Neural cell (in vitro differentiated cells): ENCODE measurements around the gene GIPC1. TPM values are rescaled to one million over a fixed set of nuclear protein-coding genes. Genes with fewer than 3 reads are reported as not detected.

Source experiments
- H2AFZ ChIP-seq: fragments of 200-600, 300-800 bp; sonication (generic), shearing (Covaris generic); 2 replicates; pipeline ENCODE4 v1.6.0; 2014; ENCODE audit warnings: low read depth, mild to moderate bottlenecking, antibody characterized with exemption, low read length, moderate library complexity
- H3F3A ChIP-seq: fragments of 200-600 bp; shearing (Covaris generic); 2 replicates; pipeline ENCODE4 v1.6.1; 2016; ENCODE audit warnings: mild to moderate bottlenecking, moderate library complexity, mixed read lengths, antibody characterized with exemption, low read length; ENCODE audit not compliant: insufficient read depth, poor library complexity, severe bottlenecking
- H3K27ac ChIP-seq: fragments of 200-600, 300-800 bp; sonication (generic), shearing (Covaris generic); 2 replicates; pipeline ENCODE4 v1.5.1; 2014; ENCODE audit warnings: mild to moderate bottlenecking, low read length, moderate library complexity
- H3K27me3 ChIP-seq: fragments of 300-800, 200-600 bp; sonication (generic), shearing (Covaris generic); 2 replicates; pipeline ENCODE4 v1.6.0; 2014; ENCODE audit warnings: mild to moderate bottlenecking, low read depth, low read length, moderate library complexity; ENCODE audit not compliant: insufficient read depth
- H3K36me3 ChIP-seq: fragments of 300-800, 200-600 bp; sonication (generic), shearing (Covaris generic); 2 replicates; pipeline ENCODE4 v1.5.1; 2014; ENCODE audit warnings: mild to moderate bottlenecking, antibody characterized with exemption, low read length, moderate library complexity; ENCODE audit not compliant: insufficient read depth
- H3K4me2 ChIP-seq: fragments of 300-800, 200-600 bp; sonication (generic), shearing (Covaris generic); 2 replicates; pipeline ENCODE4 v1.6.0; 2014; ENCODE audit warnings: mild to moderate bottlenecking, low read length
- H3K4me3 ChIP-seq: fragments of 300-800, 200-600 bp; sonication (generic), shearing (Covaris generic); 2 replicates; pipeline ENCODE4 v1.5.1; 2014; ENCODE audit warnings: mild to moderate bottlenecking, low read length, moderate library complexity
- H3K79me2 ChIP-seq: fragments of 200-600 bp; shearing (Covaris generic); replicated peaks from 2 replicates; pipeline ENCODE4 v1.6.0; 2014; ENCODE audit warnings: mild to moderate bottlenecking, low read length, moderate library complexity; ENCODE audit not compliant: insufficient read depth
- H3K9ac ChIP-seq: fragments of 300-800, 200-600 bp; sonication (generic), shearing (Covaris generic); 2 replicates; pipeline ENCODE4 v1.6.1; 2016; ENCODE audit warnings: mild to moderate bottlenecking, low read length, mixed read lengths
- H3K9me2 ChIP-seq: fragments of 200-600 bp; shearing (Covaris generic); 2 replicates; pipeline ENCODE4 v1.6.1; 2016; ENCODE audit warnings: mild to moderate bottlenecking, low read length, mixed read lengths; ENCODE audit not compliant: insufficient read depth
- H3K9me3 ChIP-seq: fragments of 200-600, 300-800 bp; sonication (generic), shearing (Covaris generic); 2 replicates; pipeline ENCODE4 v1.6.1; 2016; ENCODE audit warnings: mild to moderate bottlenecking, mixed run types, low read length, moderate library complexity, mixed read lengths
- H4K20me1 ChIP-seq: fragments of 200-600 bp; shearing (Covaris generic); 2 replicates; pipeline ENCODE4 v1.6.1; 2016; ENCODE audit warnings: mild to moderate bottlenecking, mixed run types; ENCODE audit not compliant: insufficient read depth
- EP300 ChIP-seq: fragments of 450-650 bp; conservative IDR thresholded peaks from 2 replicates; pipeline ENCODE4 v1.6.1; 2014; ENCODE audit warnings: antibody characterized with exemption, mild to moderate bottlenecking, moderate library complexity; ENCODE audit not compliant: poor library complexity, severe bottlenecking
- EZH2 ChIP-seq: fragments of 200-600, 300-800 bp; shearing (Covaris generic), sonication (generic); IDR thresholded peaks from 2 replicates; pipeline ENCODE4 v1.6.1; 2014; ENCODE audit warnings: antibody characterized with exemption, low read length, borderline replicate concordance, mild to moderate bottlenecking; ENCODE audit not compliant: insufficient read depth, poor library complexity, severe bottlenecking
- MXI1 ChIP-seq: fragments of 450-650 bp; conservative IDR thresholded peaks from 2 replicates; pipeline ENCODE4 v1.6.1; 2014; ENCODE audit warnings: antibody characterized with exemption, mild to moderate bottlenecking; ENCODE audit not compliant: poor library complexity, severe bottlenecking
- POLR2AphosphoS5 ChIP-seq: IDR thresholded peaks from 2 replicates; pipeline ENCODE4 v1.6.1; 2012
- RAD21 ChIP-seq: fragments of 450-650 bp; conservative IDR thresholded peaks from 2 replicates; pipeline ENCODE4 v1.6.1; 2014; ENCODE audit warnings: antibody characterized with exemption, mild to moderate bottlenecking, moderate library complexity
- REST ChIP-seq: IDR thresholded peaks from 2 replicates; pipeline ENCODE4 v1.6.1; 2012; ENCODE audit warnings: borderline replicate concordance
- SMC3 ChIP-seq: fragments of 450-650 bp; conservative IDR thresholded peaks from 2 replicates; pipeline ENCODE4 v1.6.1; 2014; ENCODE audit warnings: antibody characterized with exemption, mild to moderate bottlenecking, moderate library complexity; ENCODE audit not compliant: poor library complexity
- TAF1 ChIP-seq: IDR thresholded peaks from 2 replicates; pipeline ENCODE4 v1.6.1; 2012; ENCODE audit warnings: low read depth
- polyA plus RNA-seq: library from polyadenylated mRNA; depleted of rRNA; stranded (reverse); fragments of >200 nt; gene quantifications from 2 replicates; pipeline ENCODE4 v1.2.3, GENCODE V29; 2014
- TF ChIP-seq, protein P1 (sequence below): fragments of 450-650 bp; IDR thresholded peaks from 2 replicates; pipeline ENCODE4 v1.5.1; 2014; ENCODE audit warnings: antibody characterized with exemption, mild to moderate bottlenecking, moderate library complexity; ENCODE audit not compliant: poor library complexity, severe bottlenecking

The GIPC1 gene
- polyA plus RNA-seq, 1 donor from 2014 or later, result 128 TPM

DNA sequence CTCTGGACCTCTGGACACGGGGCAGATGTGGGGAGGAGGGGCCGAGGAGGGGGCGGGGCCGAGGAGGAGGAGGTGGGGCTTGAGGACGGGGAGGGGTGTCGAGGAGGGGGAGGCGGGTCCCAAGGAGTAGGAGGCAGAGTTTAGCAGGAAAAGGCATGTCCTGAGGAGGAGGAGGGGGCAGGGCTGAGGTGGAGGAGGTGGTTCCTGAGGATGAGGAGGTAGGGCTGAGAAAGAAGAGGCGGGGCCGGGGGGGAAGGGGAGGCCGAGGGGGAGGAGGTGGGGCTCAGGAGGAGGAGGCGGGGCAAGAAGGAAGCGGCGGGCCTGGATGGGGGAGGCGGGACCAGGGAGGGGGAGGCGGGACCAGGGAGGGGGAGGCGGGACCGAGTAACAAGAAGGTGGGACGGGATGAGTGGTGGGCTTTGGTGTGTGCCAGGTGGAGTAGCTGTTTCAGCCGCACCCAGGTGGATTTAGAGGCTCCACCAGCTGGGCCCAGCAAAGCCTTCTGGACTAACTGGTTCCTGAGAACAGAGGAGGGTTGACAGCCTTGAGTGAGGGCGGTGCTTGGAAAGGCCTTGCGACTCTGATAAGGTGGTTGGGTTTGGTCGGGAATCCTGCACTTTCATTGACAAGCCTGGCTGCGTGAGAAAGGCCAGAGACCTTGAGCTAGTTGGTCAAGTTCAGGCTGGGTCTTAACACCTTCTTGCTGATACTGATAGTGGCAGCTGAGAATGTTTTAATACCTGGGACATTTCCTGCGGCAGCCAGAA lies 41.2 kb upstream of the GIPC1 start:
- H3K4me2 ChIP-seq, result no peak overlapping the region
- H3K36me3 ChIP-seq, result no peaks in the 10 kb centered on the region
- H3K9me2 ChIP-seq, result no peaks in the 10 kb centered on the region
- H3K9me3 ChIP-seq, result no peaks in the 10 kb centered on the region
- no peak overlapping the region for H3K9ac ChIP-seq
- no peak for TF ChIP-seq EP300
- TF ChIP-seq POLR2AphosphoS5, result no peak
- no peak for TF ChIP-seq EZH2
- TF ChIP-seq REST, result no peak
- TF ChIP-seq, protein P1, sequence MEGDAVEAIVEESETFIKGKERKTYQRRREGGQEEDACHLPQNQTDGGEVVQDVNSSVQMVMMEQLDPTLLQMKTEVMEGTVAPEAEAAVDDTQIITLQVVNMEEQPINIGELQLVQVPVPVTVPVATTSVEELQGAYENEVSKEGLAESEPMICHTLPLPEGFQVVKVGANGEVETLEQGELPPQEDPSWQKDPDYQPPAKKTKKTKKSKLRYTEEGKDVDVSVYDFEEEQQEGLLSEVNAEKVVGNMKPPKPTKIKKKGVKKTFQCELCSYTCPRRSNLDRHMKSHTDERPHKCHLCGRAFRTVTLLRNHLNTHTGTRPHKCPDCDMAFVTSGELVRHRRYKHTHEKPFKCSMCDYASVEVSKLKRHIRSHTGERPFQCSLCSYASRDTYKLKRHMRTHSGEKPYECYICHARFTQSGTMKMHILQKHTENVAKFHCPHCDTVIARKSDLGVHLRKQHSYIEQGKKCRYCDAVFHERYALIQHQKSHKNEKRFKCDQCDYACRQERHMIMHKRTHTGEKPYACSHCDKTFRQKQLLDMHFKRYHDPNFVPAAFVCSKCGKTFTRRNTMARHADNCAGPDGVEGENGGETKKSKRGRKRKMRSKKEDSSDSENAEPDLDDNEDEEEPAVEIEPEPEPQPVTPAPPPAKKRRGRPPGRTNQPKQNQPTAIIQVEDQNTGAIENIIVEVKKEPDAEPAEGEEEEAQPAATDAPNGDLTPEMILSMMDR, result no peak
- no peak for TF ChIP-seq SMC3
- TF ChIP-seq RAD21, result no peak
- TF ChIP-seq TAF1, result no peak
- TF ChIP-seq MXI1, result no peak
- peaks cover 3% of the 10 kb centered on the region for H3K79me2 ChIP-seq
- H3K27ac ChIP-seq, result no peak overlapping the region
- no peaks in the 10 kb centered on the region for H3F3A ChIP-seq
- no peak overlapping the region for H3K4me3 ChIP-seq
- no peaks in the 10 kb centered on the region for H4K20me1 ChIP-seq
- no peaks in the 10 kb centered on the region for H3K27me3 ChIP-seq
- no peak overlapping the region for H2AFZ ChIP-seq

- H3F3A ChIP-seq, result no peaks in the 10 kb centered on the region
- H3K4me2 ChIP-seq, result no peak overlapping the region
- H4K20me1 ChIP-seq, result no peaks in the 10 kb centered on the region
- no peaks in the 10 kb centered on the region for H3K9me2 ChIP-seq
- TF ChIP-seq EP300, result no peak
- TF ChIP-seq SMC3, result no peak
- no peak for TF ChIP-seq REST
- TF ChIP-seq POLR2AphosphoS5, result no peak
- no peak for TF ChIP-seq EZH2
- no peak for TF ChIP-seq TAF1
- no peak for TF ChIP-seq MXI1
- TF ChIP-seq RAD21, result no peak
- TF ChIP-seq, protein P1, result no peak
- H3K4me3 ChIP-seq, result no peak overlapping the region
- no peaks in the 10 kb centered on the region for H3K36me3 ChIP-seq
- H2AFZ ChIP-seq, result no peak overlapping the region
- peaks cover 18% of the 10 kb centered on the region for H3K79me2 ChIP-seq
- H3K27me3 ChIP-seq, result no peaks in the 10 kb centered on the region
- H3K9me3 ChIP-seq, result no peaks in the 10 kb centered on the region
- H3K27ac ChIP-seq, result no peak overlapping the region
- no peak overlapping the region for H3K9ac ChIP-seq
Observed at GRCh38 chr19:14533450-14533849, 37.5 kb upstream of the GIPC1 start.
